ENCODE results near the gene B3GAT1.

B3GAT1 gene

GRCh38 chr11:134455516-134455915 lies 43.5 kb upstream of the B3GAT1 start:
- H3K4me3 ChIP-seq (ENCODE audit: control insufficient read depth in 1 of 7, extremely low read depth in 1 of 7, insufficient read depth in 4 of 7, low read depth in 2 of 7, low read length in 6 of 7) = no peak overlapping the region
- no peak for DNase-seq
- H3K27me3 ChIP-seq (replicated peaks in 2 of 5; ENCODE audit: control insufficient read depth in 4 of 5, insufficient read depth in 5 of 5, low read length in 4 of 5) = peaks cover 0 to 5% (median 0%) of the 10 kb centered on the region in 5 experiments
- no peaks in the 10 kb centered on the region for H3K4me1 ChIP-seq (ENCODE audit: control extremely low read depth in 1 of 4, control insufficient read depth in 4 of 4, insufficient read depth in 4 of 4, low read length in 3 of 4)
- ChIA-PET CTCF (no interaction called here), POLR2A (no interaction called here)
- no peak overlapping the region for H3K27ac ChIP-seq (ENCODE audit: insufficient read depth in 1 of 2, low read depth in 1 of 2, low read length in 2 of 2, poor library complexity in 1 of 2, severe bottlenecking in 2 of 2)
- 94% methylated on average over 3 of the region's 3 CpGs for WGBS (ENCODE audit: insufficient coverage)
- H3K36me3 ChIP-seq (ENCODE audit: control insufficient read depth in 4 of 4, insufficient read depth in 4 of 4, low read length in 3 of 4) = no peaks in the 10 kb centered on the region
- peaks cover 0 to 18% (median 9%) of the 10 kb centered on the region in 5 experiments for H3K9me3 ChIP-seq (ENCODE audit: control extremely low read depth in 1 of 5, control insufficient read depth in 4 of 5, insufficient read depth in 2 of 5, low read depth in 1 of 5, low read length in 4 of 5)

- ChIA-PET CTCF (no interaction called here), POLR2A (no interaction called here)
- WGBS (ENCODE audit: insufficient coverage) = 99% methylated on average over 6 of the region's 6 CpGs
- Histone ChIP-seq H3K4me1 (ENCODE audit: control extremely low read depth in 1 of 4, control insufficient read depth in 4 of 4, insufficient read depth in 4 of 4, low read length in 3 of 4) (no peaks in the 10 kb centered on the region), H3K36me3 (ENCODE audit: control insufficient read depth in 4 of 4, insufficient read depth in 4 of 4, low read length in 3 of 4) (no peaks in the 10 kb centered on the region), H3K9me3 (ENCODE audit: control extremely low read depth in 1 of 5, control insufficient read depth in 4 of 5, insufficient read depth in 2 of 5, low read depth in 1 of 5, low read length in 4 of 5) (peaks cover 0 to 18% (median 9%) of the 10 kb centered on the region in 5 experiments), H3K27me3 (replicated peaks in 2 of 5; ENCODE audit: control insufficient read depth in 4 of 5, insufficient read depth in 5 of 5, low read length in 4 of 5) (peaks cover 0 to 7% (median 0%) of the 10 kb centered on the region in 5 experiments), H3K4me3 (ENCODE audit: control insufficient read depth in 1 of 7, extremely low read depth in 1 of 7, insufficient read depth in 4 of 7, low read depth in 2 of 7, low read length in 6 of 7) (no peak overlapping the region), H3K27ac (ENCODE audit: insufficient read depth in 1 of 2, low read depth in 1 of 2, low read length in 2 of 2, poor library complexity in 1 of 2, severe bottlenecking in 2 of 2) (no peak overlapping the region)
- no peak for DNase-seq
Measured at GRCh38 chr11:134454146-134454690, 42.2 kb upstream of the B3GAT1 start.

- Histone ChIP-seq H3K36me3 (ENCODE audit: control insufficient read depth in 4 of 4, insufficient read depth in 4 of 4, low read length in 3 of 4) (no peaks in the 10 kb centered on the region), H3K4me3 (ENCODE audit: control insufficient read depth in 1 of 7, extremely low read depth in 1 of 7, insufficient read depth in 4 of 7, low read depth in 2 of 7, low read length in 6 of 7) (no peak overlapping the region), H3K27me3 (replicated peaks in 2 of 5; ENCODE audit: control insufficient read depth in 4 of 5, insufficient read depth in 5 of 5, low read length in 4 of 5) (peaks cover 0 to 7% (median 0%) of the 10 kb centered on the region in 5 experiments), H3K27ac (ENCODE audit: insufficient read depth in 1 of 2, low read depth in 1 of 2, low read length in 2 of 2, poor library complexity in 1 of 2, severe bottlenecking in 2 of 2) (no peak overlapping the region), H3K9me3 (ENCODE audit: control extremely low read depth in 1 of 5, control insufficient read depth in 4 of 5, insufficient read depth in 2 of 5, low read depth in 1 of 5, low read length in 4 of 5) (peaks cover 0 to 18% (median 9%) of the 10 kb centered on the region in 5 experiments), H3K4me1 (ENCODE audit: control extremely low read depth in 1 of 4, control insufficient read depth in 4 of 4, insufficient read depth in 4 of 4, low read length in 3 of 4) (no peaks in the 10 kb centered on the region)
- DNase-seq = no peak
- ChIA-PET CTCF (no interaction called here), POLR2A (no interaction called here)
- WGBS (ENCODE audit: insufficient coverage) = 77% methylated on average over 5 of the region's 6 CpGs
Measured at GRCh38 chr11:134453441-134453840, 41.4 kb upstream of the B3GAT1 start.

- no peaks in the 10 kb centered on the region for H3K4me1 ChIP-seq (ENCODE audit: control extremely low read depth in 1 of 4, control insufficient read depth in 4 of 4, insufficient read depth in 4 of 4, low read length in 3 of 4)
- ChIA-PET CTCF (no interaction called here), POLR2A (no interaction called here)
- DNase-seq = no peak
- no peaks in the 10 kb centered on the region for H3K36me3 ChIP-seq (ENCODE audit: control insufficient read depth in 4 of 4, insufficient read depth in 4 of 4, low read length in 3 of 4)
- WGBS (ENCODE audit: insufficient coverage) = 89% methylated on average over 3 of the region's 5 CpGs
- H3K9me3 ChIP-seq (ENCODE audit: control extremely low read depth in 1 of 5, control insufficient read depth in 4 of 5, insufficient read depth in 2 of 5, low read depth in 1 of 5, low read length in 4 of 5) = peaks cover 0 to 15% (median 5%) of the 10 kb centered on the region in 5 experiments
- H3K27ac ChIP-seq (ENCODE audit: insufficient read depth in 1 of 2, low read depth in 1 of 2, low read length in 2 of 2, poor library complexity in 1 of 2, severe bottlenecking in 2 of 2) = no peak overlapping the region
- H3K27me3 ChIP-seq (replicated peaks in 2 of 5; ENCODE audit: control insufficient read depth in 4 of 5, insufficient read depth in 5 of 5, low read length in 4 of 5) = peaks cover 0 to 10% (median 0%) of the 10 kb centered on the region in 5 experiments
- H3K4me3 ChIP-seq (ENCODE audit: control insufficient read depth in 1 of 7, extremely low read depth in 1 of 7, insufficient read depth in 4 of 7, low read depth in 2 of 7, low read length in 6 of 7) = no peak overlapping the region
Measured at GRCh38 chr11:134452838-134453155, 40.8 kb upstream of the B3GAT1 start.

GRCh38 chr11:134452026-134452837 lies 40.2 kb upstream of the B3GAT1 start:
- ChIA-PET POLR2A (no interaction called here), CTCF (no interaction called here)
- Histone ChIP-seq H3K4me3 (ENCODE audit: control insufficient read depth in 1 of 7, extremely low read depth in 1 of 7, insufficient read depth in 4 of 7, low read depth in 2 of 7, low read length in 6 of 7) (no peak overlapping the region), H3K27ac (ENCODE audit: insufficient read depth in 1 of 2, low read depth in 1 of 2, low read length in 2 of 2, poor library complexity in 1 of 2, severe bottlenecking in 2 of 2) (no peak overlapping the region), H3K9me3 (ENCODE audit: control extremely low read depth in 1 of 5, control insufficient read depth in 4 of 5, insufficient read depth in 2 of 5, low read depth in 1 of 5, low read length in 4 of 5) (peaks cover 0 to 12% (median 5%) of the 10 kb centered on the region in 5 experiments), H3K36me3 (ENCODE audit: control insufficient read depth in 4 of 4, insufficient read depth in 4 of 4, low read length in 3 of 4) (no peaks in the 10 kb centered on the region), H3K27me3 (replicated peaks in 2 of 5; ENCODE audit: control insufficient read depth in 4 of 5, insufficient read depth in 5 of 5, low read length in 4 of 5) (peaks cover 0 to 10% (median 0%) of the 10 kb centered on the region in 5 experiments), H3K4me1 (ENCODE audit: control extremely low read depth in 1 of 4, control insufficient read depth in 4 of 4, insufficient read depth in 4 of 4, low read length in 3 of 4) (no peaks in the 10 kb centered on the region)
- DNase-seq = no peak
- 91% methylated on average over 10 of the region's 14 CpGs for WGBS (ENCODE audit: insufficient coverage)

GRCh38 chr11:134450186-134450585 lies 38.1 kb upstream of the B3GAT1 start:
- no peak for DNase-seq
- ChIA-PET POLR2A (no interaction called here), CTCF (no interaction called here)
- no peak overlapping the region for H3K4me3 ChIP-seq (ENCODE audit: control insufficient read depth in 1 of 7, extremely low read depth in 1 of 7, insufficient read depth in 4 of 7, low read depth in 2 of 7, low read length in 6 of 7)
- peaks cover 0 to 5% (median 0%) of the 10 kb centered on the region in 5 experiments for H3K9me3 ChIP-seq (ENCODE audit: control extremely low read depth in 1 of 5, control insufficient read depth in 4 of 5, insufficient read depth in 2 of 5, low read depth in 1 of 5, low read length in 4 of 5)
- WGBS (ENCODE audit: insufficient coverage) = 88% methylated on average over 7 of the region's 7 CpGs
- no peaks in the 10 kb centered on the region for H3K4me1 ChIP-seq (ENCODE audit: control extremely low read depth in 1 of 4, control insufficient read depth in 4 of 4, insufficient read depth in 4 of 4, low read length in 3 of 4)
- H3K36me3 ChIP-seq (ENCODE audit: control insufficient read depth in 4 of 4, insufficient read depth in 4 of 4, low read length in 3 of 4) = no peaks in the 10 kb centered on the region
- H3K27me3 ChIP-seq (replicated peaks in 2 of 5; ENCODE audit: control insufficient read depth in 4 of 5, insufficient read depth in 5 of 5, low read length in 4 of 5) = peaks cover 0 to 12% (median 2%) of the 10 kb centered on the region in 5 experiments
- H3K27ac ChIP-seq (ENCODE audit: insufficient read depth in 1 of 2, low read depth in 1 of 2, low read length in 2 of 2, poor library complexity in 1 of 2, severe bottlenecking in 2 of 2) = no peak overlapping the region

- Histone ChIP-seq H3K9me3 (ENCODE audit: control extremely low read depth in 1 of 5, control insufficient read depth in 4 of 5, insufficient read depth in 2 of 5, low read depth in 1 of 5, low read length in 4 of 5) (peaks cover 0 to 5% (median 0%) of the 10 kb centered on the region in 5 experiments), H3K4me1 (ENCODE audit: control extremely low read depth in 1 of 4, control insufficient read depth in 4 of 4, insufficient read depth in 4 of 4, low read length in 3 of 4) (no peaks in the 10 kb centered on the region), H3K36me3 (ENCODE audit: control insufficient read depth in 4 of 4, insufficient read depth in 4 of 4, low read length in 3 of 4) (no peaks in the 10 kb centered on the region), H3K4me3 (ENCODE audit: control insufficient read depth in 1 of 7, extremely low read depth in 1 of 7, insufficient read depth in 4 of 7, low read depth in 2 of 7, low read length in 6 of 7) (no peak overlapping the region), H3K27ac (ENCODE audit: insufficient read depth in 1 of 2, low read depth in 1 of 2, low read length in 2 of 2, poor library complexity in 1 of 2, severe bottlenecking in 2 of 2) (no peak overlapping the region), H3K27me3 (replicated peaks in 2 of 5; ENCODE audit: control insufficient read depth in 4 of 5, insufficient read depth in 5 of 5, low read length in 4 of 5) (peaks cover 0 to 12% (median 2%) of the 10 kb centered on the region in 5 experiments)
- ChIA-PET CTCF (no interaction called here), POLR2A (no interaction called here)
- DNase-seq = no peak
- WGBS (ENCODE audit: insufficient coverage) = 75% methylated on average over 7 of the region's 7 CpGs
Measured at GRCh38 chr11:134449713-134450112, 37.7 kb upstream of the B3GAT1 start.
